Measurements from ENCODE around the gene TMEM107.

Gene TMEM107

GRCh38 chr17:8161289-8162232 lies 14.6 kb downstream of the TMEM107 start:
- DNase-seq = no peak

GRCh38 chr17:8160741-8161221 lies 15.4 kb downstream of the TMEM107 start:
- DNase-seq = no peak

GRCh38 chr17:8160224-8160577 lies 16.0 kb downstream of the TMEM107 start:
- no peak for DNase-seq

GRCh38 chr17:8159459-8160223 lies 16.5 kb downstream of the TMEM107 start:
- DNase-seq = no peak

- DNase-seq = no peak
Measured at GRCh38 chr17:8159032-8159400, 17.2 kb downstream of the TMEM107 start.

GRCh38 chr17:8158267-8159031 lies 17.7 kb downstream of the TMEM107 start:
- DNase-seq = peak; percentile 18

- DNase-seq = peak; percentile 99
Measured at GRCh38 chr17:8156246-8156992, 19.8 kb downstream of the TMEM107 start.

- no peak for DNase-seq
Measured at GRCh38 chr17:8155996-8156245, 20.3 kb downstream of the TMEM107 start.

- DNase-seq = no peak
Measured at GRCh38 chr17:8155231-8155995, 20.8 kb downstream of the TMEM107 start.

GRCh38 chr17:8154608-8155155 lies 21.5 kb downstream of the TMEM107 start:
- DNase-seq = no peak

GRCh38 chr17:8153957-8154607 lies 22.1 kb downstream of the TMEM107 start:
- DNase-seq = peak; percentile 82

GRCh38 chr17:8153525-8153956 lies 22.6 kb downstream of the TMEM107 start:
- no peak for DNase-seq

GRCh38 chr17:8153031-8153451 lies 23.1 kb downstream of the TMEM107 start:
- no peak for DNase-seq

GRCh38 chr17:8152112-8152775 lies 23.9 kb downstream of the TMEM107 start, which contains the start of gene PER1:
Gene PER1, minus strand, starts transcription at chr17:8152404. Its CDS starts 1,698 bp downstream, at chr17:8150706.
- DNase-seq = peak; percentile 83

GRCh38 chr17:8151641-8152111 lies 24.5 kb downstream of the TMEM107 start:
- DNase-seq = no peak

GRCh38 chr17:8151120-8151640 lies 25.0 kb downstream of the TMEM107 start:
- DNase-seq = peak; percentile 76

GRCh38 chr17:8150194-8151119 lies 25.7 kb downstream of the TMEM107 start:
- DNase-seq = no peak

- no peak for DNase-seq
Measured at GRCh38 chr17:8149419-8150193, 26.6 kb downstream of the TMEM107 start.

All from NCI-H2227 treated with DMSO at 0.1 percent for 48 hours (cell line).